Mammary epithelial cell (primary cell): ENCODE data around the gene SPSB4.

ENCODE experiments used
- CTCF ChIP-seq, 2 donors: IDR thresholded peaks in 1 of 2; conservative IDR thresholded peaks in 1 of 2; 2 replicates each; pipeline ENCODE4 v1.5.1; 2011 to 2012; ENCODE audit warnings: inconsistent platforms in 2 of 2, low read length in 2 of 2, mild to moderate bottlenecking in 2 of 2, control low read depth in 1 of 2, low read depth in 1 of 2; ENCODE audit not compliant: insufficient read depth in 1 of 2; ENCODE audit errors: extremely low read depth in 1 of 2
- EZH2 ChIP-seq: IDR thresholded peaks from 2 replicates; pipeline ENCODE4 v1.6.1; 2012; ENCODE audit warnings: low read length, inconsistent platforms, borderline replicate concordance

GRCh38 chr3:141103503-141103902, 52.4 kb downstream of the SPSB4 start:
- TF ChIP-seq CTCF (conservative IDR thresholded peaks at IDR 0.05 in 1 of 2, IDR thresholded peaks at IDR 0.05 in 1 of 2; ENCODE audit: extremely low read depth in 1 of 2, insufficient read depth in 1 of 2, low read depth in 1 of 2, low read length in 2 of 2) = no peak
- TF ChIP-seq EZH2 = no peak
